22Rv1 (cell line): Measurements from ENCODE around the gene RORC.

ENCODE experiments used
- ZFX ChIP-seq: fragments of 450-650 bp; IDR thresholded peaks from 2 replicates; pipeline ENCODE4 v1.6.1; 2017; ENCODE audit warnings: antibody characterized with exemption, borderline replicate concordance
- TF ChIP-seq, protein P1 (sequence below): fragments of 450-650 bp; IDR thresholded peaks from 2 replicates; pipeline ENCODE4 v1.5.1; 2017; ENCODE audit warnings: mild to moderate bottlenecking

DNA sequence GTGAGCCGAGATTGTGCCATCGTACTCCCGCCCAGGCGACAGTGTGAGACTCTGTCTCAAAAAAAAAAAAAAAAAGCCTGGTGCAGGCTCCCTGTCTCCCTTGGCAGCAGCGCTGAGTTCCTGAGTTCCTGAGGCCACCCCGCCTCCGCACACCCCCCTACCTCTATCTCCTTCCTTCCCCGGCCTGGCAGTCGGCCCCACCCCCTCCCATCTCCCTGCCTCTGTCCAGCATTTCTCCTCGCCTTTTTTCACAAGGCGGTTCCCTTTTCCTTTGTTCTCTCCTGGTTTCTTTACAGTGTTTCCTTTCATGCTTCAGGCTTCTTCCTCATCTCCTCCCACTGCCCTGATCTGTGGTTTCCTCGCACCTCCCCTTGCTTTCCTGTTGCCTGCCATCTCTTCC lies 2.7 kb downstream of the RORC start:
- TF ChIP-seq, protein P1, sequence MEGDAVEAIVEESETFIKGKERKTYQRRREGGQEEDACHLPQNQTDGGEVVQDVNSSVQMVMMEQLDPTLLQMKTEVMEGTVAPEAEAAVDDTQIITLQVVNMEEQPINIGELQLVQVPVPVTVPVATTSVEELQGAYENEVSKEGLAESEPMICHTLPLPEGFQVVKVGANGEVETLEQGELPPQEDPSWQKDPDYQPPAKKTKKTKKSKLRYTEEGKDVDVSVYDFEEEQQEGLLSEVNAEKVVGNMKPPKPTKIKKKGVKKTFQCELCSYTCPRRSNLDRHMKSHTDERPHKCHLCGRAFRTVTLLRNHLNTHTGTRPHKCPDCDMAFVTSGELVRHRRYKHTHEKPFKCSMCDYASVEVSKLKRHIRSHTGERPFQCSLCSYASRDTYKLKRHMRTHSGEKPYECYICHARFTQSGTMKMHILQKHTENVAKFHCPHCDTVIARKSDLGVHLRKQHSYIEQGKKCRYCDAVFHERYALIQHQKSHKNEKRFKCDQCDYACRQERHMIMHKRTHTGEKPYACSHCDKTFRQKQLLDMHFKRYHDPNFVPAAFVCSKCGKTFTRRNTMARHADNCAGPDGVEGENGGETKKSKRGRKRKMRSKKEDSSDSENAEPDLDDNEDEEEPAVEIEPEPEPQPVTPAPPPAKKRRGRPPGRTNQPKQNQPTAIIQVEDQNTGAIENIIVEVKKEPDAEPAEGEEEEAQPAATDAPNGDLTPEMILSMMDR: no peak
- no peak for TF ChIP-seq ZFX
